Measurements from ENCODE around the gene GAS2L1. TPM values are rescaled to one million over a fixed set of nuclear protein-coding genes. Genes with fewer than 3 reads are reported as not detected.

GAS2L1 gene
- total and polyA plus RNA-seq, 2 experiments from 2014 or later = 5.2 to 9.5 TPM

- TF ChIP-seq, protein P1, sequence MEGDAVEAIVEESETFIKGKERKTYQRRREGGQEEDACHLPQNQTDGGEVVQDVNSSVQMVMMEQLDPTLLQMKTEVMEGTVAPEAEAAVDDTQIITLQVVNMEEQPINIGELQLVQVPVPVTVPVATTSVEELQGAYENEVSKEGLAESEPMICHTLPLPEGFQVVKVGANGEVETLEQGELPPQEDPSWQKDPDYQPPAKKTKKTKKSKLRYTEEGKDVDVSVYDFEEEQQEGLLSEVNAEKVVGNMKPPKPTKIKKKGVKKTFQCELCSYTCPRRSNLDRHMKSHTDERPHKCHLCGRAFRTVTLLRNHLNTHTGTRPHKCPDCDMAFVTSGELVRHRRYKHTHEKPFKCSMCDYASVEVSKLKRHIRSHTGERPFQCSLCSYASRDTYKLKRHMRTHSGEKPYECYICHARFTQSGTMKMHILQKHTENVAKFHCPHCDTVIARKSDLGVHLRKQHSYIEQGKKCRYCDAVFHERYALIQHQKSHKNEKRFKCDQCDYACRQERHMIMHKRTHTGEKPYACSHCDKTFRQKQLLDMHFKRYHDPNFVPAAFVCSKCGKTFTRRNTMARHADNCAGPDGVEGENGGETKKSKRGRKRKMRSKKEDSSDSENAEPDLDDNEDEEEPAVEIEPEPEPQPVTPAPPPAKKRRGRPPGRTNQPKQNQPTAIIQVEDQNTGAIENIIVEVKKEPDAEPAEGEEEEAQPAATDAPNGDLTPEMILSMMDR (conservative IDR thresholded peaks at IDR 0.05; ENCODE audit: low read depth in 2 of 2) = no peak
- TF ChIP-seq CREB1 (CRISPR knock-in tag; IDR thresholded peaks at IDR 0.05; ENCODE audit: low read depth) = no peak
- no peak for TF ChIP-seq EZH2phosphoT487 (IDR thresholded peaks at IDR 0.05; ENCODE audit: unreplicated experiment)
- TF ChIP-seq, protein P2, sequence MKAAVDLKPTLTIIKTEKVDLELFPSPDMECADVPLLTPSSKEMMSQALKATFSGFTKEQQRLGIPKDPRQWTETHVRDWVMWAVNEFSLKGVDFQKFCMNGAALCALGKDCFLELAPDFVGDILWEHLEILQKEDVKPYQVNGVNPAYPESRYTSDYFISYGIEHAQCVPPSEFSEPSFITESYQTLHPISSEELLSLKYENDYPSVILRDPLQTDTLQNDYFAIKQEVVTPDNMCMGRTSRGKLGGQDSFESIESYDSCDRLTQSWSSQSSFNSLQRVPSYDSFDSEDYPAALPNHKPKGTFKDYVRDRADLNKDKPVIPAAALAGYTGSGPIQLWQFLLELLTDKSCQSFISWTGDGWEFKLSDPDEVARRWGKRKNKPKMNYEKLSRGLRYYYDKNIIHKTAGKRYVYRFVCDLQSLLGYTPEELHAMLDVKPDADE (IDR thresholded peaks at IDR 0.05) = no peak
- no peak for TF ChIP-seq NANOG (IDR thresholded peaks at IDR 0.05; ENCODE audit: borderline replicate concordance)
Observed at GRCh38 chr22:29302402-29302680, 4.1 kb upstream of the GAS2L1 start (continued).

DNA sequence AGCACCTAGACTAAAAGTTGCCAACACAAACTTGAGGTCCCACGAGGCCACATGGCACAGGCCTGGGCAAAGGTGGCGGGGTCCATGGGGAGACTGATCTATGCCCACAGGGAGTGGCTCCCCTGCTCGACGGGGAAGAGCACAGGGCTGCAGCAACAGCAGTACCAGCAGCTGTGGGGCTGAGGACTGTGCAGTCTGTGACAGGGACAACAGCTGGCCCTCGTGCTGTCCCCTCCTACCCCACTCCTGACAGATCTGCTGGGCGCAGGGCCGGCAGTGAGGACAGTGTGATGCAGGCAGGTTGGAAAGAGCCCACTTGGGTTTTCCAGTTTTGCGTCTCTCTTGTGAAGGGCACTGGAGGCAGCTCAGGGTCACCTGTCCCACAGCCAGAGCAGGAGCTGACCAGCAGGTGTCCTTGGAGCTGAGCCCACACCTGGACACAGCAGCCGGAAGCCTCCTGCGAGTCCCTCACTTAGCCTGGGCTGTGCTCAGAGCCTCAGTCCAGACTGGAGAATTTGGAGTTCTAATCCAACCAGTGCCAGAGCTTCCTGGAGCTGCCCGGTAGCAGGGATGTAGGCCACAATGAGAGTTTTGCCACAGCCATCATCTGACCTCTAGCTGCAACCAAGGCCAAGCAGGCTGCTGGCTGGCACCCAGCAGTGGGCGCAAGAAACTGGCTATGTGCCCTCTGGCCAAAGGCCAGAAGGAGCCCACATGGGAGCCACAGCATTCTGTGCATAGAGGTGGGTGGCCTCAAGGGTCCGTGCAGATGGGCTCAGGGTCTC is 3.6 kb upstream of the GAS2L1 start:
- Histone ChIP-seq H3K27me3 (ENCODE audit: insufficient read depth) (no peaks in the 10 kb centered on the region), H3K4me3 (no peak overlapping the region), H4K20me1 (replicated peaks; ENCODE audit: insufficient read depth) (peaks cover 8% of the 10 kb centered on the region), H3K4me1 (ENCODE audit: insufficient read depth) (peaks cover 10% of the 10 kb centered on the region; the same call in 1 of the 2 replicates), H2AFZ (no peak overlapping the region), H3K27ac (ENCODE audit: low read depth) (no peak overlapping the region), H3K9me2 (ENCODE audit: insufficient read depth) (no peaks in the 10 kb centered on the region), H3F3A (replicated peaks; ENCODE audit: low read depth) (peaks cover 49% of the 10 kb centered on the region), H3K79me2 (replicated peaks; ENCODE audit: insufficient read depth) (0 out of 2 replicates have a peak, but pooled peaks cover under 1% of the 10 kb centered on the region), H3K36me3 (ENCODE audit: insufficient read depth) (peaks cover 27% of the 10 kb centered on the region), H3K4me2 (no peak overlapping the region)
- H3K4me1 Mint-ChIP-seq = peaks cover 29% of the 10 kb centered on the region
- H3K36me3 Mint-ChIP-seq (ENCODE audit: low read depth) = peaks cover 36% of the 10 kb centered on the region
- DNase-seq (ENCODE audit: low spot score) (peak; percentile 21), ATAC-seq (no peak)
- peaks cover 28% of the 10 kb centered on the region for H3K27me3 Mint-ChIP-seq (ENCODE audit: insufficient read depth, low read depth, poor library complexity)
- H3K9me3 Mint-ChIP-seq = no peaks in the 10 kb centered on the region; the same call in 2 of the 3 replicates
- no peak overlapping the region for H3K27ac Mint-ChIP-seq
- no peak overlapping the region for H3K4me3 Mint-ChIP-seq
- TF ChIP-seq EZH2 (IDR thresholded peaks at IDR 0.05; ENCODE audit: low read depth, unreplicated experiment) (no peak), NANOG (IDR thresholded peaks at IDR 0.05; ENCODE audit: borderline replicate concordance) (no peak), EZH2phosphoT487 (IDR thresholded peaks at IDR 0.05; ENCODE audit: unreplicated experiment) (no peak), ZNF462 (CRISPR knock-in tag; IDR thresholded peaks at IDR 0.05) (no peak), ZNF114 (CRISPR knock-in tag; IDR thresholded peaks at IDR 0.05) (no peak), POLR2AphosphoS5 (IDR thresholded peaks at IDR 0.05; ENCODE audit: low read depth) (no peak)
- TF ChIP-seq, protein P3, sequence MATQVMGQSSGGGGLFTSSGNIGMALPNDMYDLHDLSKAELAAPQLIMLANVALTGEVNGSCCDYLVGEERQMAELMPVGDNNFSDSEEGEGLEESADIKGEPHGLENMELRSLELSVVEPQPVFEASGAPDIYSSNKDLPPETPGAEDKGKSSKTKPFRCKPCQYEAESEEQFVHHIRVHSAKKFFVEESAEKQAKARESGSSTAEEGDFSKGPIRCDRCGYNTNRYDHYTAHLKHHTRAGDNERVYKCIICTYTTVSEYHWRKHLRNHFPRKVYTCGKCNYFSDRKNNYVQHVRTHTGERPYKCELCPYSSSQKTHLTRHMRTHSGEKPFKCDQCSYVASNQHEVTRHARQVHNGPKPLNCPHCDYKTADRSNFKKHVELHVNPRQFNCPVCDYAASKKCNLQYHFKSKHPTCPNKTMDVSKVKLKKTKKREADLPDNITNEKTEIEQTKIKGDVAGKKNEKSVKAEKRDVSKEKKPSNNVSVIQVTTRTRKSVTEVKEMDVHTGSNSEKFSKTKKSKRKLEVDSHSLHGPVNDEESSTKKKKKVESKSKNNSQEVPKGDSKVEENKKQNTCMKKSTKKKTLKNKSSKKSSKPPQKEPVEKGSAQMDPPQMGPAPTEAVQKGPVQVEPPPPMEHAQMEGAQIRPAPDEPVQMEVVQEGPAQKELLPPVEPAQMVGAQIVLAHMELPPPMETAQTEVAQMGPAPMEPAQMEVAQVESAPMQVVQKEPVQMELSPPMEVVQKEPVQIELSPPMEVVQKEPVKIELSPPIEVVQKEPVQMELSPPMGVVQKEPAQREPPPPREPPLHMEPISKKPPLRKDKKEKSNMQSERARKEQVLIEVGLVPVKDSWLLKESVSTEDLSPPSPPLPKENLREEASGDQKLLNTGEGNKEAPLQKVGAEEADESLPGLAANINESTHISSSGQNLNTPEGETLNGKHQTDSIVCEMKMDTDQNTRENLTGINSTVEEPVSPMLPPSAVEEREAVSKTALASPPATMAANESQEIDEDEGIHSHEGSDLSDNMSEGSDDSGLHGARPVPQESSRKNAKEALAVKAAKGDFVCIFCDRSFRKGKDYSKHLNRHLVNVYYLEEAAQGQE (IDR thresholded peaks at IDR 0.05; ENCODE audit: unreplicated experiment) = no peak

Measured in GM23338 (cell line).